Measurements from ENCODE around the gene C12orf50. TPM values are rescaled to one million over a fixed set of nuclear protein-coding genes. Genes with fewer than 3 reads are reported as not detected.

Gene C12orf50
- total and polyA plus RNA-seq, 4 experiments from 2014 or later: 0.09 TPM; not detected in 3

- CTCF ChIA-PET (ENCODE audit: partially characterized antibody): no interaction called here
Measured at GRCh38 chr12:87933991-87934390, 95.2 kb downstream of the C12orf50 start.

GRCh38 chr12:87931812-87932211 lies 97.4 kb downstream of the C12orf50 start:
- Histone ChIP-seq H3K4me3 (ENCODE audit: low read length in 2 of 2) (no peak overlapping the region), H3K27me3 (ENCODE audit: insufficient read depth, low read length) (no peaks in the 10 kb centered on the region), H3K4me1 (ENCODE audit: insufficient read depth, low read length) (no peaks in the 10 kb centered on the region), H3K36me3 (ENCODE audit: insufficient read depth, low read length) (no peaks in the 10 kb centered on the region), H3K27ac (ENCODE audit: low read depth, low read length) (no peak overlapping the region), H3K9me3 (ENCODE audit: control insufficient read depth in 1 of 2, low read length in 2 of 2) (no peaks in the 10 kb centered on the region)
- peaks cover 0 to 2% of the 10 kb centered on the region in 2 donors for H3K27me3 Mint-ChIP-seq
- intact Hi-C loops (cut with micrococcal nuclease): no loop called here
- no peaks in the 10 kb centered on the region for H3K4me1 Mint-ChIP-seq
- ChIA-PET CTCF (ENCODE audit: partially characterized antibody) (no interaction called here), POLR2A (ENCODE audit: partially characterized antibody) (no interaction called here)
- no peaks in the 10 kb centered on the region for H3K36me3 Mint-ChIP-seq
- no peak for DNase-seq
- H3K4me3 Mint-ChIP-seq: no peak overlapping the region
- peaks cover 0 to 8% (median 1%) of the 10 kb centered on the region in 8 donors for H3K9me3 Mint-ChIP-seq
- H3K27ac Mint-ChIP-seq: no peak overlapping the region

More at GRCh38 chr12:87933991-87934390, 95.2 kb downstream of the C12orf50 start:
- H3K27ac Mint-ChIP-seq: no peak overlapping the region
- H3K4me1 Mint-ChIP-seq: no peaks in the 10 kb centered on the region
- Histone ChIP-seq H3K27me3 (ENCODE audit: insufficient read depth, low read length) (no peaks in the 10 kb centered on the region), H3K4me1 (ENCODE audit: insufficient read depth, low read length) (no peaks in the 10 kb centered on the region), H3K27ac (ENCODE audit: low read depth, low read length) (no peak overlapping the region), H3K4me3 (ENCODE audit: low read length in 2 of 2) (no peak overlapping the region), H3K9me3 (ENCODE audit: control insufficient read depth in 1 of 2, low read length in 2 of 2) (no peaks in the 10 kb centered on the region), H3K36me3 (ENCODE audit: insufficient read depth, low read length) (no peaks in the 10 kb centered on the region)
- no peak for DNase-seq
- H3K36me3 Mint-ChIP-seq: no peaks in the 10 kb centered on the region
- no peak overlapping the region for H3K4me3 Mint-ChIP-seq
- intact Hi-C loops (cut with micrococcal nuclease): no loop called here
- peaks cover 0 to 8% (median 1%) of the 10 kb centered on the region in 8 donors for H3K9me3 Mint-ChIP-seq
- peaks cover 0 to 3% of the 10 kb centered on the region in 2 donors for H3K27me3 Mint-ChIP-seq
- POLR2A ChIA-PET (ENCODE audit: partially characterized antibody): no interaction called here

GRCh38 chr12:87930627-87931026 lies 98.6 kb downstream of the C12orf50 start:
- Histone ChIP-seq H3K4me3 (ENCODE audit: low read length in 2 of 2) (no peak overlapping the region), H3K27me3 (ENCODE audit: insufficient read depth, low read length) (no peaks in the 10 kb centered on the region), H3K9me3 (ENCODE audit: control insufficient read depth in 1 of 2, low read length in 2 of 2) (no peaks in the 10 kb centered on the region), H3K36me3 (ENCODE audit: insufficient read depth, low read length) (no peaks in the 10 kb centered on the region), H3K27ac (ENCODE audit: low read depth, low read length) (no peak overlapping the region), H3K4me1 (ENCODE audit: insufficient read depth, low read length) (no peaks in the 10 kb centered on the region)
- Mint-ChIP-seq H3K27ac (no peak overlapping the region), H3K4me1 (no peaks in the 10 kb centered on the region), H3K36me3 (no peaks in the 10 kb centered on the region), H3K9me3 (peaks cover 0 to 7% (median 0%) of the 10 kb centered on the region in 8 donors), H3K4me3 (no peak overlapping the region), H3K27me3 (peaks cover 0 to under 1% of the 10 kb centered on the region in 2 donors)
- no peak for DNase-seq
- intact Hi-C loops (cut with micrococcal nuclease): no loop called here
- CTCF ChIA-PET (ENCODE audit: partially characterized antibody): no interaction called here
- POLR2A ChIA-PET (ENCODE audit: partially characterized antibody): no interaction called here

Other genes with a start within 250 kb of the C12orf50 start
- 10 to 100 TPM; 22.4 to 23.0 TPM for gene CEP290, start 112.7 kb upstream of the C12orf50 start, total RNA-seq
- gene CEP290, start 112.7 kb upstream of the C12orf50 start, polyA plus RNA-seq: 10 to 100 TPM in 1 of 2 donors, 1 to 10 TPM in 1; 2.2 to 10.4 TPM
- gene TMTC3, start 112.9 kb upstream of the C12orf50 start, total RNA-seq: 10 to 100 TPM; 11.5 to 15.2 TPM
- gene TMTC3, start 112.9 kb upstream of the C12orf50 start, polyA plus RNA-seq: 1 to 10 TPM; 1.9 to 2.2 TPM

Measured in CD4-positive, alpha-beta memory T cell (primary cell).